Loucy (cell line): ENCODE measurements around the gene MARCHF4.

Experiments used
- EZH2phosphoT487 ChIP-seq: fragments of 200-600 bp; IDR thresholded peaks from 2 replicates; pipeline ENCODE4 v1.6.1; 2018; ENCODE audit warnings: antibody characterized with exemption, mild to moderate bottlenecking, moderate library complexity, borderline replicate concordance
- TF ChIP-seq, protein P1 (sequence below): fragments of 200-600 bp; sonication (generic); conservative IDR thresholded peaks from 2 replicates; pipeline ENCODE4 v1.5.1; 2014; ENCODE audit warnings: mild to moderate bottlenecking, antibody characterized with exemption, low read length

DNA sequence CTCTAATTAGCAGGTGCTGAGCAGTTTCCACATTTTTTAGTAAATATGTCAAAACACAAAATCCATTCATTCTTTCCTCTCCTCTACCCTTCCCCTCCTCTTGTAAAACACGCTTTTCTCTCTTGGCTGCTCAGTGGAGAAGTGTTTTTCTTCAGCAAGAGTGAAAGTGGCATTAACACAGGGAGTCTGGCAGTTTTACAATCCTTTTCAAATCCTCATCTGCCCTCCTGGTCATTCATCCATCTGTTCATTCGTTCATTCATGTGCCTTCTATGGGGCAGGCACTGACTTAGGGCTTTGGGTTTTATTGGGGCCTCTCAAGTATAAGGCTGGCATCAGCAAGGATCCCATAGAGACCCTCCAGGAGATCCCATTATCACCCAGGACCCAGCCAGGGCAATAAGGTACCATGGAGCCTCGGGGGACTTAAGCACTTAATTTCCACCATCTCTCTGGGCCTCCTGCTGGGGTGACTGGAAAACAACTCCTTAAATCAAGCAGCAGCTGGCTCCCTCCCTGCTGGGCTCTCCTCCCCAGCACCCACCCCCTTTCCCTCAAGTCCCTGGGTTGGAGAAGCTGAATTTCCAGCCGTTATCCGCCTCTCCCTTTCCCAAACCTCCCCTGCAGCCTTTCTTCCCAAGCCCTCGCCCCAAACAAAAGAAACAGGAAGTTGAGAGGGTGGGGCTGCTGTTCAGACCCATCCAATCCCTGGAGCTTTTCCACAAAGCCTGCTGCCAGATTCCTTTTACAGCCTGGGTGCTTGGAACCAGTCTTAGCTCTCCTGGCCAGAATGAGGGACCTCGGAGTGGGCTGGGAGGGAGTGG lies 32.6 kb downstream of the MARCHF4 start:
- TF ChIP-seq, protein P1, sequence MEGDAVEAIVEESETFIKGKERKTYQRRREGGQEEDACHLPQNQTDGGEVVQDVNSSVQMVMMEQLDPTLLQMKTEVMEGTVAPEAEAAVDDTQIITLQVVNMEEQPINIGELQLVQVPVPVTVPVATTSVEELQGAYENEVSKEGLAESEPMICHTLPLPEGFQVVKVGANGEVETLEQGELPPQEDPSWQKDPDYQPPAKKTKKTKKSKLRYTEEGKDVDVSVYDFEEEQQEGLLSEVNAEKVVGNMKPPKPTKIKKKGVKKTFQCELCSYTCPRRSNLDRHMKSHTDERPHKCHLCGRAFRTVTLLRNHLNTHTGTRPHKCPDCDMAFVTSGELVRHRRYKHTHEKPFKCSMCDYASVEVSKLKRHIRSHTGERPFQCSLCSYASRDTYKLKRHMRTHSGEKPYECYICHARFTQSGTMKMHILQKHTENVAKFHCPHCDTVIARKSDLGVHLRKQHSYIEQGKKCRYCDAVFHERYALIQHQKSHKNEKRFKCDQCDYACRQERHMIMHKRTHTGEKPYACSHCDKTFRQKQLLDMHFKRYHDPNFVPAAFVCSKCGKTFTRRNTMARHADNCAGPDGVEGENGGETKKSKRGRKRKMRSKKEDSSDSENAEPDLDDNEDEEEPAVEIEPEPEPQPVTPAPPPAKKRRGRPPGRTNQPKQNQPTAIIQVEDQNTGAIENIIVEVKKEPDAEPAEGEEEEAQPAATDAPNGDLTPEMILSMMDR, result peak; percentile 19; the same call in 1 of the 2 replicates
- TF ChIP-seq EZH2phosphoT487, result no peak
